ENCODE data around the gene MAF. TPM values are rescaled to one million over a fixed set of nuclear protein-coding genes. Genes with fewer than 3 reads are reported as not detected.

Gene MAF
- total and polyA plus RNA-seq, 2 of the 13 experiments (the other 11 are each of a cell fraction or from before 2014, with no cell fraction given) = 0.07 to 0.31 TPM

DNA sequence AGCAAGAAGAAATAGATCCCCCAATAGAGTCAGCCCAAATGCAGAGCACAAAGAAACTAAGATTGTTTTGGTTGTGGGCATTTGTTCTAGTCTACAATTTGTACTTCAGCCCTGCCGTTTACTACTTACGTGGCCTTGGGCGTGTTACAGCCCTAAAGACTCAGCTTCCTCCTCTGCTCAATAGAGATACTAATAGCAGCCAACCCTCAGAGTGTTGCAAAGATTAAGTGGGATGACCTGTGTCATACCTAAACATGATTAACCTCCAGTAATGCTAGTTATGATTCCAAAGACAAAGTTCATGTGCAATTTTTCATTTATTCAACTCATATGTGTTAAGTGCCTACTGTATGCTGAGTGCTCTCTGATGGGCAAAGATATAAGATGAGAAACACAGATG, 43.1 kb downstream of the MAF start:
- Histone ChIP-seq H3K9ac (ENCODE audit: insufficient read depth, low read depth, low read length) (no peak overlapping the region), H3K4me1 (ENCODE audit: insufficient read depth, low read length) (no peaks in the 10 kb centered on the region), H3K27me3 (ENCODE audit: control insufficient read depth in 1 of 2, insufficient read depth in 2 of 2, low read length in 2 of 2) (peaks cover 0 to 4% of the 10 kb centered on the region in 2 experiments; a peak in 1 of 5 replicates), H3K9me3 (ENCODE audit: low read length) (no peaks in the 10 kb centered on the region), H3K27ac (ENCODE audit: extremely low read length, insufficient read depth, low read length) (no peak overlapping the region), H3K4me2 (ENCODE audit: low read depth, low read length) (no peak overlapping the region), H2AFZ (ENCODE audit: low read length) (no peak overlapping the region), H3K36me3 (replicated peaks in 1 of 2; ENCODE audit: control insufficient read depth in 1 of 2, insufficient read depth in 2 of 2, low read length in 2 of 2) (no peaks in the 10 kb centered on the region), H3K4me3 (replicated peaks in 1 of 3; ENCODE audit: insufficient read depth in 1 of 3, low read depth in 2 of 3, low read length in 3 of 3) (no peak overlapping the region), H3K79me2 (ENCODE audit: insufficient read depth, low read length) (no peaks in the 10 kb centered on the region), H4K20me1 (ENCODE audit: insufficient read depth, low read length) (no peaks in the 10 kb centered on the region)
- 18% methylated on average over 3 of the region's 3 CpGs for WGBS (ENCODE audit: low lambda C conversion rate)
- CTCF ChIA-PET (ENCODE audit: low intra/inter-chr PET ratio, low total read pairs) = no interaction called here
- ATAC-seq (no peak), FAIRE-seq (no peak), DNase-seq (ENCODE audit: low spot score) (no peak)
- no TSS peak for BruUV-seq (replicated peaks)
- POLR2A ChIA-PET = no interaction called here
- intact Hi-C loops (cut with micrococcal nuclease; ENCODE audit: unreplicated experiment) = no loop called here
- in situ Hi-C loops (cut with HindIII; ENCODE audit: extremely low pct_ligation_motif_present, low pct_unique_long_range_greater_than_20kb) = no loop called here
- TF ChIP-seq, protein P1, sequence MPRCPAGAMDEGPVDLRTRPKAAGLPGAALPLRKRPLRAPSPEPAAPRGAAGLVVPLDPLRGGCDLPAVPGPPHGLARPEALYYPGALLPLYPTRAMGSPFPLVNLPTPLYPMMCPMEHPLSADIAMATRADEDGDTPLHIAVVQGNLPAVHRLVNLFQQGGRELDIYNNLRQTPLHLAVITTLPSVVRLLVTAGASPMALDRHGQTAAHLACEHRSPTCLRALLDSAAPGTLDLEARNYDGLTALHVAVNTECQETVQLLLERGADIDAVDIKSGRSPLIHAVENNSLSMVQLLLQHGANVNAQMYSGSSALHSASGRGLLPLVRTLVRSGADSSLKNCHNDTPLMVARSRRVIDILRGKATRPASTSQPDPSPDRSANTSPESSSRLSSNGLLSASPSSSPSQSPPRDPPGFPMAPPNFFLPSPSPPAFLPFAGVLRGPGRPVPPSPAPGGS (CRISPR knock-in tag; IDR thresholded peaks at IDR 0.05) = no peak
- TF ChIP-seq MED1 (CRISPR knock-in tag; IDR thresholded peaks at IDR 0.05) = no peak
- TF ChIP-seq FOXM1 (CRISPR knock-in tag; IDR thresholded peaks at IDR 0.05) = no peak
- TF ChIP-seq ZFP36L2 (CRISPR knock-in tag; IDR thresholded peaks at IDR 0.05) = no peak
- TF ChIP-seq, protein P2, sequence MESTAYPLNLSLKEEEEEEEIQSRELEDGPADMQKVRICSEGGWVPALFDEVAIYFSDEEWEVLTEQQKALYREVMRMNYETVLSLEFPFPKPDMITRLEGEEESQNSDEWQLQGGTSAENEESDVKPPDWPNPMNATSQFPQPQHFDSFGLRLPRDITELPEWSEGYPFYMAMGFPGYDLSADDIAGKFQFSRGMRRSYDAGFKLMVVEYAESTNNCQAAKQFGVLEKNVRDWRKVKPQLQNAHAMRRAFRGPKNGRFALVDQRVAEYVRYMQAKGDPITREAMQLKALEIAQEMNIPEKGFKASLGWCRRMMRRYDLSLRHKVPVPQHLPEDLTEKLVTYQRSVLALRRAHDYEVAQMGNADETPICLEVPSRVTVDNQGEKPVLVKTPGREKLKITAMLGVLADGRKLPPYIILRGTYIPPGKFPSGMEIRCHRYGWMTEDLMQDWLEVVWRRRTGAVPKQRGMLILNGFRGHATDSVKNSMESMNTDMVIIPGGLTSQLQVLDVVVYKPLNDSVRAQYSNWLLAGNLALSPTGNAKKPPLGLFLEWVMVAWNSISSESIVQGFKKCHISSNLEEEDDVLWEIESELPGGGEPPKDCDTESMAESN (CRISPR knock-in tag; conservative IDR thresholded peaks at IDR 0.05) = no peak
- TF ChIP-seq, protein P3, sequence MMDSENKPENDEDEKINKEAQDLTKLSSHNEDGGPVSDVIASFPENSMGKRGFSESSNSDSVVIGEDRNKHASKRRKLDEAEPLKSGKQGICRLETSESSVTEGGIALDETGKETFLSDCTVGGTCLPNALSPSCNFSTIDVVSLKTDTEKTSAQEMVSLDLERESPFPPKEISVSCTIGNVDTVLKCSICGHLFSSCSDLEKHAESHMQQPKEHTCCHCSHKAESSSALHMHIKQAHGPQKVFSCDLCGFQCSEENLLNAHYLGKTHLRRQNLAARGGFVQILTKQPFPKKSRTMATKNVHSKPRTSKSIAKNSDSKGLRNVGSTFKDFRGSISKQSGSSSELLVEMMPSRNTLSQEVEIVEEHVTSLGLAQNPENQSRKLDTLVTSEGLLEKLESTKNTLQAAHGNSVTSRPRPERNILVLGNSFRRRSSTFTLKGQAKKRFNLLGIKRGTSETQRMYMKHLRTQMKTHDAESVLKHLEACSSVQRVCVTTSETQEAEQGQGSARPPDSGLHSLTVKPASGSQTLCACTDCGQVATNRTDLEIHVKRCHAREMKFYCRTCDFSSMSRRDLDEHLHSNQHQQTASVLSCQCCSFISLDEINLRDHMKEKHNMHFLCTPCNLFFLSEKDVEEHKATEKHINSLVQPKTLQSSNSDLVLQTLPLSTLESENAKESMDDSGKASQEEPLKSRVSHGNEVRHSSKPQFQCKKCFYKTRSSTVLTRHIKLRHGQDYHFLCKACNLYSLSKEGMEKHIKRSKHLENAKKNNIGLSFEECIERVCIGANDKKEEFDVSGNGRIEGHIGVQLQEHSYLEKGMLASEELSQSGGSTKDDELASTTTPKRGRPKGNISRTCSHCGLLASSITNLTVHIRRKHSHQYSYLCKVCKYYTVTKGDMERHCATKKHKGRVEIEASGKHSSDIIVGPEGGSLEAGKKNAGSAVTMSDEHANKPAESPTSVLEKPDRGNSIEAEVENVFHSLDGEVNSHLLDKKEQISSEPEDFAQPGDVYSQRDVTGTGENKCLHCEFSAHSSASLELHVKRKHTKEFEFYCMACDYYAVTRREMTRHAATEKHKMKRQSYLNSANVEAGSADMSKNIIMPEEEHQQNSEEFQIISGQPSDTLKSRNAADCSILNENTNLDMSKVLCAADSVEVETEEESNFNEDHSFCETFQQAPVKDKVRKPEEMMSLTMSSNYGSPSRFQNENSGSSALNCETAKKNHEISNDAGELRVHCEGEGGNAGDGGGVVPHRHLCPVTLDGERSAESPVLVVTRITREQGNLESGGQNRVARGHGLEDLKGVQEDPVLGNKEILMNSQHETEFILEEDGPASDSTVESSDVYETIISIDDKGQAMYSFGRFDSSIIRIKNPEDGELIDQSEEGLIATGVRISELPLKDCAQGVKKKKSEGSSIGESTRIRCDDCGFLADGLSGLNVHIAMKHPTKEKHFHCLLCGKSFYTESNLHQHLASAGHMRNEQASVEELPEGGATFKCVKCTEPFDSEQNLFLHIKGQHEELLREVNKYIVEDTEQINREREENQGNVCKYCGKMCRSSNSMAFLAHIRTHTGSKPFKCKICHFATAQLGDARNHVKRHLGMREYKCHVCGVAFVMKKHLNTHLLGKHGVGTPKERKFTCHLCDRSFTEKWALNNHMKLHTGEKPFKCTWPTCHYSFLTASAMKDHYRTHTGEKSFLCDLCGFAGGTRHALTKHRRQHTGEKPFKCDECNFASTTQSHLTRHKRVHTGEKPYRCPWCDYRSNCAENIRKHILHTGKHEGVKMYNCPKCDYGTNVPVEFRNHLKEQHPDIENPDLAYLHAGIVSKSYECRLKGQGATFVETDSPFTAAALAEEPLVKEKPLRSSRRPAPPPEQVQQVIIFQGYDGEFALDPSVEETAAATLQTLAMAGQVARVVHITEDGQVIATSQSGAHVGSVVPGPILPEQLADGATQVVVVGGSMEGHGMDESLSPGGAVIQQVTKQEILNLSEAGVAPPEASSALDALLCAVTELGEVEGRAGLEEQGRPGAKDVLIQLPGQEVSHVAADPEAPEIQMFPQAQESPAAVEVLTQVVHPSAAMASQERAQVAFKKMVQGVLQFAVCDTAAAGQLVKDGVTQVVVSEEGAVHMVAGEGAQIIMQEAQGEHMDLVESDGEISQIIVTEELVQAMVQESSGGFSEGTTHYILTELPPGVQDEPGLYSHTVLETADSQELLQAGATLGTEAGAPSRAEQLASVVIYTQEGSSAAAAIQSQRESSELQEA (CRISPR knock-in tag; IDR thresholded peaks at IDR 0.05; ENCODE audit: not compliant biosample characterization) = no peak
- TF ChIP-seq PHF8 (CRISPR knock-in tag; IDR thresholded peaks at IDR 0.05) = no peak
- TF ChIP-seq ZNF577 (CRISPR knock-in tag; IDR thresholded peaks at IDR 0.05; ENCODE audit: borderline replicate concordance, low read depth) = no peak
- TF ChIP-seq ZMYM4 (CRISPR knock-in tag; IDR thresholded peaks at IDR 0.05) = no peak
- no peak for TF ChIP-seq SUZ12 (IDR thresholded peaks at IDR 0.05; ENCODE audit: low read depth, low read length)
- TF ChIP-seq, protein P4, sequence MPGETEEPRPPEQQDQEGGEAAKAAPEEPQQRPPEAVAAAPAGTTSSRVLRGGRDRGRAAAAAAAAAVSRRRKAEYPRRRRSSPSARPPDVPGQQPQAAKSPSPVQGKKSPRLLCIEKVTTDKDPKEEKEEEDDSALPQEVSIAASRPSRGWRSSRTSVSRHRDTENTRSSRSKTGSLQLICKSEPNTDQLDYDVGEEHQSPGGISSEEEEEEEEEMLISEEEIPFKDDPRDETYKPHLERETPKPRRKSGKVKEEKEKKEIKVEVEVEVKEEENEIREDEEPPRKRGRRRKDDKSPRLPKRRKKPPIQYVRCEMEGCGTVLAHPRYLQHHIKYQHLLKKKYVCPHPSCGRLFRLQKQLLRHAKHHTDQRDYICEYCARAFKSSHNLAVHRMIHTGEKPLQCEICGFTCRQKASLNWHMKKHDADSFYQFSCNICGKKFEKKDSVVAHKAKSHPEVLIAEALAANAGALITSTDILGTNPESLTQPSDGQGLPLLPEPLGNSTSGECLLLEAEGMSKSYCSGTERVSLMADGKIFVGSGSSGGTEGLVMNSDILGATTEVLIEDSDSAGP (CRISPR knock-in tag; IDR thresholded peaks at IDR 0.05; ENCODE audit: borderline replicate concordance) = no peak
- TF ChIP-seq SALL2 (CRISPR knock-in tag; IDR thresholded peaks at IDR 0.05) = no peak
